HG03060 (cell line): ENCODE results near the gene PTPRA.

ENCODE experiments used
- ATAC-seq: cut with Tn5 transposase; IDR thresholded peaks from one replicate; pipeline ENCODE4 v1.9.1; 2021; ENCODE audit warnings: low read depth, moderate number of reproducible peaks; ENCODE audit not compliant: unreplicated experiment

The PTPRA gene

GRCh38 chr20:2918096-2919049 is 45.1 kb downstream of the PTPRA start:
- ATAC-seq: no peak

GRCh38 chr20:2919518-2920245 is 46.4 kb downstream of the PTPRA start:
- ATAC-seq: no peak

GRCh38 chr20:2920473-2920872 is 47.2 kb downstream of the PTPRA start:
- no peak for ATAC-seq

GRCh38 chr20:2921506-2921905 is 48.2 kb downstream of the PTPRA start:
- ATAC-seq: no peak

GRCh38 chr20:2922957-2923356 is 49.7 kb downstream of the PTPRA start:
- no peak for ATAC-seq

- ATAC-seq: no peak
Observed at GRCh38 chr20:2930538-2930937, 57.3 kb downstream of the PTPRA start.

- no peak for ATAC-seq
Observed at GRCh38 chr20:2932498-2932897, 59.2 kb downstream of the PTPRA start.

- no peak for ATAC-seq
Observed at GRCh38 chr20:2937902-2938301, 64.6 kb downstream of the PTPRA start.

GRCh38 chr20:2942439-2942838 is 69.2 kb downstream of the PTPRA start:
- no peak for ATAC-seq

GRCh38 chr20:2946988-2947961 is 74.0 kb downstream of the PTPRA start:
- no peak for ATAC-seq

- no peak for ATAC-seq
Observed at GRCh38 chr20:2948968-2949367, 75.7 kb downstream of the PTPRA start.

GRCh38 chr20:2952766-2953165 is 79.5 kb downstream of the PTPRA start:
- no peak for ATAC-seq

- no peak for ATAC-seq
Observed at GRCh38 chr20:2955257-2955970, 82.1 kb downstream of the PTPRA start.

- no peak for ATAC-seq
Observed at GRCh38 chr20:2956480-2956879, 83.2 kb downstream of the PTPRA start.

GRCh38 chr20:2967841-2968240 is 94.6 kb downstream of the PTPRA start:
- ATAC-seq: no peak

GRCh38 chr20:2972126-2972525 is 98.8 kb downstream of the PTPRA start:
- ATAC-seq: no peak

- no peak for ATAC-seq
Observed at GRCh38 chr20:2973574-2973973, 100.3 kb downstream of the PTPRA start.

- no peak for ATAC-seq
Observed at GRCh38 chr20:2978519-2978918, 105.2 kb downstream of the PTPRA start.

GRCh38 chr20:2981646-2982045 is 108.4 kb downstream of the PTPRA start:
- ATAC-seq: no peak

- ATAC-seq: no peak
Observed at GRCh38 chr20:2983508-2983907, 110.2 kb downstream of the PTPRA start.
